Lower lobe of right lung (tissue), 2 donors: ENCODE data around the gene ARAP2. TPM values are rescaled to one million over a fixed set of nuclear protein-coding genes. Genes with fewer than 3 reads are reported as not detected.
A peak's percentile ranks its signal among the peaks of the same experiment; 100 is the strongest.
"Not testable (repeated sequence)": the region's sequence is repeated elsewhere in the genome, so short reads cannot be mapped to it uniquely, and the experiment has no call there.

ENCODE experiments used
- ATAC-seq, 2 donors: fragments of 200-7000 bp; cut with Tn5 transposase; one replicate each; pipeline ENCODE4 v1.9.1; 2020 to 2022; ENCODE audit warnings: mild to moderate bottlenecking in 2 of 2, moderate library complexity in 2 of 2
- DNase-seq: peaks from one replicate; pipeline ENCODE4 v3.0.0-alpha.2; 2020
- H3K27ac ChIP-seq: fragments of 200-600 bp; one replicate; pipeline ENCODE4 v1.8.0; 2022
- H3K27me3 ChIP-seq: fragments of 200-600 bp; one replicate; pipeline ENCODE4 v1.8.0; 2022; ENCODE audit warnings: low read depth
- H3K36me3 ChIP-seq: fragments of 200-600 bp; one replicate; pipeline ENCODE4 v1.8.0; 2022; ENCODE audit warnings: mild to moderate bottlenecking
- H3K4me1 ChIP-seq: fragments of 200-600 bp; one replicate; pipeline ENCODE4 v1.8.0; 2022
- H3K4me3 ChIP-seq: fragments of 200-600 bp; one replicate; pipeline ENCODE4 v1.8.0; 2022; ENCODE audit warnings: mild to moderate bottlenecking
- H3K9me3 ChIP-seq: fragments of 200-600 bp; one replicate; pipeline ENCODE4 v1.8.0; 2022
- CTCF ChIP-seq: fragments of 200-600 bp; IDR thresholded peaks from one replicate; pipeline ENCODE4 v1.8.0; 2022; ENCODE audit warnings: antibody characterized with exemption, mild to moderate bottlenecking
- intact Hi-C: fragments of 100-400 bp; cut with DNase I; formaldehyde crosslinking; loops from one replicate; pipeline ENCODE4 v1.11.0; 2022
- total RNA-seq: library from RNA; stranded (reverse); fragmentation: NEBNext Ultra II Directional; extraction: Animal tissue kit (Norgen Biotek cat#: 25700); gene quantifications from one replicate; pipeline ENCODE4 v1.2.1, GENCODE V29; 2021
- donor health status: DM: no; HTN: yes; CAD: no; lungs with severe emphysema.

Gene ARAP2
- total RNA-seq, 1 donor from 2014 or later, result 74.5 TPM

GRCh38 chr4:36183665-36184393 is 60.5 kb downstream of the ARAP2 start:
- Histone ChIP-seq H3K27ac (no peak overlapping the region), H3K4me3 (no peak overlapping the region), H3K36me3 (peaks cover 32% of the 10 kb centered on the region), H3K4me1 (no peaks in the 10 kb centered on the region), H3K27me3 (no peaks in the 10 kb centered on the region), H3K9me3 (no peaks in the 10 kb centered on the region)
- TF ChIP-seq CTCF, result no peak
- no peak for ATAC-seq
- DNase-seq, result no peak
- intact Hi-C loops, result no loop called here

- intact Hi-C loops, result no loop called here
- no peak for TF ChIP-seq CTCF
- ATAC-seq (peak in 1 of 2 donors; percentile 62), DNase-seq (no peak)
- Histone ChIP-seq H3K4me3 (no peak overlapping the region), H3K27me3 (no peaks in the 10 kb centered on the region), H3K4me1 (no peaks in the 10 kb centered on the region), H3K9me3 (no peaks in the 10 kb centered on the region), H3K36me3 (peaks cover 32% of the 10 kb centered on the region), H3K27ac (no peak overlapping the region)
Measured at GRCh38 chr4:36183232-36183631, 61.1 kb downstream of the ARAP2 start.

- H3K4me1 ChIP-seq, H3K27ac ChIP-seq, H3K9me3 ChIP-seq, DNase-seq, intact Hi-C loops, H3K4me3 ChIP-seq, ATAC-seq, H3K27me3 ChIP-seq: not testable (repeated sequence)
- peaks cover 32% of the 10 kb centered on the region for H3K36me3 ChIP-seq
Measured at GRCh38 chr4:36182315-36182714, 62.0 kb downstream of the ARAP2 start.

GRCh38 chr4:36180206-36180605 is 64.1 kb downstream of the ARAP2 start:
- H3K27me3 ChIP-seq, result no peaks in the 10 kb centered on the region
- DNase-seq, result no peak
- H3K4me3 ChIP-seq, result no peak overlapping the region
- no peak for ATAC-seq
- peaks cover 12% of the 10 kb centered on the region for H3K36me3 ChIP-seq
- intact Hi-C loops, result no loop called here
- no peaks in the 10 kb centered on the region for H3K9me3 ChIP-seq
- H3K4me1 ChIP-seq, result no peaks in the 10 kb centered on the region
- no peak overlapping the region for H3K27ac ChIP-seq
- TF ChIP-seq CTCF, result no peak

- Histone ChIP-seq H3K4me1 (no peaks in the 10 kb centered on the region), H3K4me3 (no peak overlapping the region), H3K36me3 (peaks cover 5% of the 10 kb centered on the region), H3K9me3 (no peaks in the 10 kb centered on the region), H3K27ac (no peak overlapping the region), H3K27me3 (no peaks in the 10 kb centered on the region)
- intact Hi-C loops, result no loop called here
- DNase-seq (no peak), ATAC-seq (no peak)
- TF ChIP-seq CTCF, result no peak
Measured at GRCh38 chr4:36178484-36178883, 65.8 kb downstream of the ARAP2 start.

GRCh38 chr4:36177946-36178345 is 66.4 kb downstream of the ARAP2 start:
- Histone ChIP-seq H3K36me3 (peaks cover 5% of the 10 kb centered on the region), H3K27me3 (no peaks in the 10 kb centered on the region), H3K27ac (no peak overlapping the region), H3K9me3 (no peaks in the 10 kb centered on the region), H3K4me1 (no peaks in the 10 kb centered on the region), H3K4me3 (no peak overlapping the region)
- DNase-seq, result no peak
- intact Hi-C loops, result no loop called here
- no peak for TF ChIP-seq CTCF
- ATAC-seq, result no peak
